NCI-H1436 treated with DMSO at 0.1 percent for 48 hours (cell line): ENCODE data around the gene SOX18.

ENCODE experiments used
- DNase-seq: peaks from one replicate; lab custom pipeline; 2025; lab: John Stamatoyannopoulos, UW

SOX18 gene

GRCh38 chr20:64038565-64039292 is 10.7 kb downstream of the SOX18 start:
- no peak for DNase-seq

DNA sequence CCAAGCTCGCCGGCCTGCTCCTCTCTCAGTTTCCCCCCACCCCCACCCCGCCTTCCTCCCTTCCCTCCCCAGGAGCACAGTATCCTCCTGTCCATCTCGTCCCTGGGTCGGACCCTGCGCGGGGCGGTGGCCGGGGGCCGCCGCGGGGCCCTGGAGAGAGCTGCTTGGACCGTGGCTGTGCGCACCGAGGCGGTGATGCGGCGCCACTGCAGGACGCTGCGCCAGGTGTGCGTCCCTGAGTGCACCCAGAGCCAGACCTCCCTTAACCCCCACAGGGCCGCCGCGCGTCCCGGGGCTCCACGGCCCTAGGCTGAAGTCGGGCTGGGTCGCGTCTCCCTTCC is 11.2 kb downstream of the SOX18 start:
- DNase-seq = no peak

GRCh38 chr20:64037498-64038213 is 11.8 kb downstream of the SOX18 start:
- DNase-seq = peak; percentile 15

DNA sequence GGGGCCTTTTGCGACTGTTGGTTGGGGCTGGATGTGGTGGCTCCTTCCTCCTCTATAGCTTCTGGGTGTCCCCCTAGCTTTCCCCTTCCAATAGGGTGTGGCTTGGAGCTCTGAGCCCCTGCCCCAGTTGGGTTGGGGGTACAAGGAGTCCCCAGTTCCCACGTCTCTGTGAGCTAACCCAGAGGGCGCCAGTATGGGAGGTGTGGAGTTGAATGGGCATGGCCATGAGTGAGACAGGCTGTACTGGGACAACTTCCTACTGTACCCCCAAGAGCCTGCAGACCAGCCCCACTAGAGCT is 12.3 kb downstream of the SOX18 start:
- no peak for DNase-seq

DNA sequence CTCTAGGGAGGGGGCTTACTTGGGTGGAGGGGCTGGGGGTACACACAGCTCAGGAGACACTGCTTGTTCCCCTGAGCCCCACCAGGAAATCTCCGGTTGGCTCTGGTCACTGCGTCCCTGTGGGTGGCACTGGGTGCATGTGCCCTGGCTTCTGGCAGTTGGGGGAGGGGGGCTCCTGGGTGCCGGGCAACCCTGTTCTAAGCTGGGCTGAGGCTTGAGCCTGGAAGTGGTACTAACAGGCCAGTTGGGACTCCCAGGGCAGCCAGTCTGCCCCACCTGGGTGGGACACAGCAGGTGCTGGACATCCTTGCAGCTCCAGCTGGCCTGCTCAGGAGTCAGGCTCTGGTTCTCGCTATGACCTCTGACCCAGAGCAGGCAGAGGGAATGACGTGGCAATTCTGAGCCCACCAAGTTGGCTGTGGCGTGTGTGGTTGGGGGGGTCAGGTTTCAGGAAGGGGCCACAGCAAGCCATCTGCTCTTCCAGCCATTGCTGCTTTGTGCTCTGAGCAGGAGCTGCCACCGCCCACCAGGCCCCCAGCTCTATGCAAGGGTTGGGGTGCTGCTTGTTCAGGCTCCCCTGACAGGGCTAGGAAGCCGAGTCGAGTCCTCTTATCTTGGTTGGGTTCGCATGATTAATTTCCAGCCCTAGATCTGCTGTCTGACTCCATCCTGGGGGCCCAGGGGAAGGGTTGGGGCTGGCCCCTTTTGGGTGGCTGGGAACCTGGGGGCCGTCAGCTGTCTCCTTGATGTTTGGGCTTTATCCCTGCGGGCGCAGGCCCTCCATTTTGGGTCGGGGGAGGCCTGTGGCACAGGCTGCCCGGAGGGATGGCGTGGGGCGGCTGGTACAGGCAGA is 12.9 kb downstream of the SOX18 start:
- DNase-seq = no peak

- DNase-seq = no peak
These were observed 13.5 kb downstream of the SOX18 start, which contains the start of gene C20orf204 for GRCh38 chr20:64035933-64036345. Gene C20orf204 (plus strand): TSS chr20:64036182. CDS start chr20:64036324, 142 bp downstream.

- DNase-seq = no peak
These were observed 14.1 kb downstream of the SOX18 start for GRCh38 chr20:64035066-64035932.

GRCh38 chr20:64033981-64034493 is 15.4 kb downstream of the SOX18 start:
- no peak for DNase-seq

DNA sequence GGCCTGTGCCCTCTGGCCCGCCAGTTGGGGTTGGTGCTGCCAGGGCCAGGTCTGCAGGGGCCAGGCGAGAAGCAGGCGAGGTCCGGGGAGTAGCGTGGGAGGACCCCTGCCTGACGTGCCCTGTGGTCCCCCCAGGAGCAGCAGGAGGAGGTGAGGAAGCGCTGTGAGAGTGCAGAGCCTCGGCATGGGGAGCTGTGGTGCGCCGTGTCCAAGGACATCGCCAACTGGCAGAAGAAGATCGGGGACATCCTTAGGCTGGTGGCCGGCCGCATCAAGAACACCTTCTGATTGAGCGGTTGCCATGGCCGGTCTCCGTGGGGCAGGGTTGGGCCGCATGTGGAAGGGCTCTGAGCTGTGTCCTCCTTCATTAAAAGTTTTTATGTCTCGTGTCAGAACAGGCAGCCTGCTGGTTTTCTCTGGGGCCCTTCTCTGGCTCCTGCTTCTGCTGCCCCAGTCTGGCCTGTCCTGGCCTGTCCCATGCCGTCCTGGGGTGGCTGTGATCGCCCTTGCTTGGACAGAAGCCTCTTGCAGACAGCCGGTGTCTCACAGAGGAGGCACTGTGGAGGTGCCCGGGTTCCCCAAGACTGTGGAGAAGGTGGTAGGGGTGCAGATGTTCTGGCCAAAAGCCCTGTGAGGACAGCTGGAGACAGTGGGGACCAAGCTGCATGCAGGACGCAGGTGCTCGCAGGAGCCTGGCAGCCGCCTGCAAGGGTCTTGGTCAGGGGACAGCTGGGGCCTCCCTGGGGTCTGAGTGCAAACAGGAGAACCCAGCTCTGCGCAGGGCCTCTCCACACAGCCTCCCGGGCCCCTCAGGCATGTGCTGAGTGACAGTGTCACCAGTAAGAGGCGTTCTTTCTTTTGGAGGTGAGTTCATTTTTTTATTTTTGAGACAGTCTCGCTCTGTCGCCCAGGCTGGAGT is 16.5 kb downstream of the SOX18 start:
- DNase-seq = no peak

- DNase-seq = no peak
These were observed 17.6 kb downstream of the SOX18 start for GRCh38 chr20:64031822-64032314.

- no peak for DNase-seq
These were observed 18.9 kb downstream of the SOX18 start for GRCh38 chr20:64030371-64031134.

DNA sequence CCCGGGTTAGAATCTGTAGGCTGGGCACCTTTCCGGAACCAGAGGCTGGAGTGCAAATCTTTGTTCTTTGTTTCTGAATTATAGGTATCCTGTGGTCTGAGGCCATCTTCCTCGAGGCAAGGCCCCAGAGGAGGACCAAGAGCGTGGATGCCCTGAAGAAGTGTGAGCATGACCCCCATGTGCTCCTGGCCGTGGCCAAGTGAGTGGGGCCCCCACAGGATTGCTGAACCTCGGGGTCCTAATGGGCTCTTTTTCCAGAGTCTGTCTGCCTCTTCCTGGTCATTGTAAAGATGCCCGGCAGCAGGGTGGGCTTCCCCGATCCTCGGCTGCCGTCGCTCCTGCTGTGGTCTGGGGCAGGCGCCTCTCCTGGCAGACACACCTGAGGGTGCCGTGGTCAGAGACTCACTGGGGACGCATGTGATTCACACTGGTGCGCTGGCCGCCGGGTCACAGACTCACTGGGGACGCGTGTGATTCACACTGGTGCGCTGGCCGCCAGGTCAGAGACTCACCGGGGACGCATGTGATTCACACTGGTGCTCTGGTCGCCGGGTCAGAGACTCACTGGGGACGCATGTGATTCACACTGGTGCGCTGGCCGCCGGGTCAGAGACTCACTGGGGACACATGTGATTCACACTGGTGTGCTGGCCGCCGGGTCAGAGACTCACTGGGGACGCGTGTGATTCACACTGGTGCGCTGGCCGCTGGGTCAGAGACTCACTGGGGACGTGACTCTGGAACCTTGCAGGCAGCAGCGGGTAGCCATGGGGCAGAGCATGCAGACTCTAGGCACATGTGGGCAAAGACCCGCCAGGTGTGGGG is 19.9 kb downstream of the SOX18 start:
- no peak for DNase-seq

DNA sequence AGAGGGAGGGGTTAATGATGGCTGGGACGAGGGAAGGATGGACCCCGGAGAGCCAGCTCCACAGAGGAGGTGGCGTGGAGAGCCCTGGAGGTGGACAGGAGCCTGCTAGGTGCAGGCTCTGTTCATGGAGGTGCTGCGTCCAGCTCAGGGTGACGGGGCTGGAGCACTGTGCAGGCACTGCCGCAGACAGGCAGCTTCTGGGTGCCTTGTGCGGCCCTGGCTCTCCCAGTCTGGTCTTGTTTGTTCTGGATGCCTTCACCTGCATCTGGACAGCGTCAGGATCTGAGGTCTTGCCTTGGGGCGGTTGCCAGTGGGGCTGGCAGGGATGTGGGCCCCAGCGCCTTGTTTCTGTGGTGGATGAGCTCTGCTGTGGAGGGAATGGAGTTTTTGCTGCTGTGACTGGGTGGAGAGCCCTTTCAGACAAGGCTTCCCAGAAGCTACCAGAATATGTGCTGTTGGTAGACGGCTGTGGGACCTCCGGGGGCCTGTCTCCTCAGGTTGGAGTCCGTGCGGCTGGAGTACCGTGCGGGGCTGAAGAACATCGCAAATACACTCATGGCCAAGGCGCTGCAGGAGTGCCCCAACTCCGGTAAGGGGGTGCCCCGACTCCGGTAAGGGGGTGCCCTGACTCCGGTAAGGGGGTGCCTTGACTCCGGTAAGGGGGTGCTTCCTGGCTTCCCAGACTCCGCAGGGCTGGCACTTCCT is 21.3 kb downstream of the SOX18 start:
- no peak for DNase-seq

- no peak for DNase-seq
These were observed 23.5 kb downstream of the SOX18 start for GRCh38 chr20:64025826-64026412.

DNA sequence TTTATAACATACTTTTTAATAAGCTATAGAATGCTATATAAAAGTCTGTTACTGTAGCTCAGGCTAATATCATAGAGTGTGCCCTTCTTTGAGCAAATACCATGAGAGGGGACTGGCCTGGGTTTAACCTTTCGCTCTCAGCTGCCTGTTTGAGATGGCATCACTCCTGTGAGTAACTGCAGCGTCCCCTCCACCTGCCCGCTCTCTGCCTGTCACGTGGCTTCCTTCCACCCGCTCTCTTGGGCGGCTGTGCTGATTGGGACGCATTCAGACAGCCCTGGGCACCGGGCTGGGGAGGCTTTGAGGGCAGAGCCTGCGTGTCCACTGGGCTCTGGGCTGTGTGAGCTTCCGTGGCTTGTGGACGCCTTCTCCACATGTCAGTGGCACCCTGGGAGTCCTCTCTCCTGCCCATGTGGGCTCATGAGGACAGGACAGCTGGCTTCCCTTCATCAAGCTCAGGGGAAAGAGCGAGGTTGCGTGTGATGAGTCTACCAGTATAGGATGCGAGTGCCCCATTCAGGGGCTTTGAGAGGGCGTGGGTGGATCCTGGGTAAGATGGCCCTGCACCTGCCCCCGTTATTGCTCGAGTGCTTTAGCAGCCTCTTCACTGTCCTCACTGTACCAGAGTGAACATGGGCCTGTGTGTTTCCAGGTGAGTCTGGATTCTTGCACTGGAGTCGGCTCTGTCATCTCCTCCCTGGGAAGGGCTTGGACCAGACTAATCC is 24.2 kb downstream of the SOX18 start:
- no peak for DNase-seq

DNA sequence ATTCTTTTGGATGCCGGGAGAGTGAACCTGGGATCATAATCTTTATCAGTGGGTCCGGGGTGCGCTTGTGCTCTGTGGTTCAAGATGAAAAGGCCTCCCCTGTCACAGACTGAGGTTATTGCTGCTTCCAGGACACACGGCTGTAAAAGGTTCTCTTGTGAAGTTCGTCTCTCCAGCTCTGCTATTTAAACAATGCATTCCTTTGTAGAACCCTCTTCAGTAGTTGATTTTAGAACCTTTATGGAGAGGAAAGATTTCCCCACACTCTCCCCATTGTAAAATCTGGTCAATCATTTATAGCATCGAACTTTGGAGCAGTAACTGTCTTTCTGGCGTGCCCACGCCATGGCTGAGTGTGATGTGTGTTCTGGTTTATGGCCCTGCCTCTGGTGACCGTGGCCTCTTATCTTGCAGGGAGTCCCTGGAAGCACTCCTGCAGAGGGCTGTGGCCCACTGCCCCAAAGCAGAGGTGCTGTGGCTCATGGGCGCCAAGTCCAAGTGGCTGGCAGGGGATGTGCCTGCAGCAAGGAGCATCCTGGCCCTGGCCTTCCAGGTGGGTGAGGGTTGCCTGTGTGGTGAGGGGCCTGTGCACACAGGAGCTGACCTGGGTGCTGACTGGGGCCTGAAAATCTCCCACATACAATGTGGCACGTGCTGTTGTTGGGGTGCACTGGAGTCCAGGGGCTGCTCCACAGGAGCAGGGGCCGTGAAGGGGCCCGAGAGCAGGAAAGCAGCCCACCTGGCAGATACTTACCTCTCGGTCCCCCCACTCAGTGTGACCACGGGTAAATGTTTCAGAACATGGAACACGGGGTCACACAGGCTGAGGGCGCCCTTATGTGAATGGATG is 25.1 kb downstream of the SOX18 start:
- no peak for DNase-seq
